HK-2 (cell line): ENCODE results near the gene NPLOC4.

Experiments used
- DNase-seq: peaks from one replicate; pipeline ENCODE4 v3.0.0-alpha.2; 2018; ENCODE audit not compliant: unreplicated experiment

NPLOC4 gene

GRCh38 chr17:81662002-81662401 lies 25.1 kb upstream of the NPLOC4 start:
- DNase-seq = no peak

GRCh38 chr17:81660441-81660840 lies 23.5 kb upstream of the NPLOC4 start:
- DNase-seq = no peak

- no peak for DNase-seq
These were observed 22.1 kb upstream of the NPLOC4 start for GRCh38 chr17:81659038-81659437.

- no peak for DNase-seq
These were observed 19.9 kb upstream of the NPLOC4 start for GRCh38 chr17:81656835-81657234.

GRCh38 chr17:81656118-81656743 lies 19.3 kb upstream of the NPLOC4 start, which contains the start of gene PDE6G:
PDE6G (minus strand) TSS chr17:81656542; CDS start chr17:81653305, 3,237 bp downstream.
- no peak for DNase-seq

- DNase-seq = no peak
These were observed 18.6 kb upstream of the NPLOC4 start for GRCh38 chr17:81655378-81656117.

DNA sequence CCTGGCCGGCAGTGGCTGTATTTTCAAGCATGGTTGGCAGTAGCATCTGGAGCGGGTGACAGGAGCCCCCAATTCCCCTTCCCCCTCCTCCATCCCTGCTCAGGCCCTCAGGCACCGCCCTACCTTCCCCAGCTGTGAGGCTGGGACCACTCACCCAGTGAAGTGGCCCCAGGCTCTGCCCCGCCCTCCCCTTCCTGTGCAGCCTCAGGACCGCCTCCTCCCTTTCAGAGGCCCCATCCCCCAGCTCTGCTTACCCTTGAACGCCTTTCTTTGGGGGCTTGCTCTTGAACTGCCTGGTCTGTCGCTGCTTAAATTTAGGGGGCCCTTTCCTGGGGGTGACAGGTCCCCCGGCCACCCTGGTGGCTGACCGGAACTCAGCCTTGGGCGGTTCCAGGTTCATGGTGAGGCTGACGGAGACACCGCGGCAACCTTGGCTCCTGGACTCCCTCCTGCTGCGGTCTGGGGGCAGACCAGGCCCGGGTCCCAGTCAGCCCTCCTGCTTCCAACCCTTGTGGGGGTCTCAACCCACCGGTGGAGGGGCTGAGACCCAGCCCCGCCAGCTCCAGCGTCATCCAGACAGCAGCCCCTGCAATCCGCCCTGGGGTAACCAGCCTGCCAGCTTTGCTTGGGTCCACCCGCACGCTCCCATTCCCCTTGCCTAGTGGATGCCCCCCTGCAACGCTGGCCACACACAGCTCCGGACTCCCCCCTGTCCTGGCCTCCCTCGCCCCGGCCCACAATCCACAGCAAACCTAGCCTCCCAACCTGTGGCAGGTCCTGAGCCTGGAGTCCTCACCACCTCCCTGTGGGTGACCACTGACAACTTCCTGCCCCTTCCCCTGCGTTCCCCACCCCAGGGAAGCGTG lies 16.2 kb upstream of the NPLOC4 start:
- DNase-seq = no peak

DNA sequence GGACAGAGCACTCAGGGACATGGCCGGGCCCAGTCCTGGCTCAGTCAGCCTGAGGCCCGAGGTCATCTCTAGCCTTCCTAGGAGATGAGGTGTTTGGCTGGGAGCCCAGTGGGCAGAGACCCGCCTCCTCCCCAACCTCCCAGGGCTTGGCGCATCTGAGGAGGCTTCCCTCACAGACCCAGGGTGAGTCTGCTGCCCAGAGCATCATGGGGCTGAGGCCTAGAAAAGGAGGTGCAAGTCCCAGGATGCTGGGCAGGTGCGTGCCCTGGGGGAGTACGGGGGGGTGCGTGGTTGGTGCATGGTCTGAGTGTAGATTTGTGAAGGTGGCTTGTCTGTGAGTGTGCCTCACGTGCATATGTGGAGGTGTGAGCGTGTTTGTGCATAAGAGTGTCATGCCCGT lies 14.8 kb upstream of the NPLOC4 start:
- DNase-seq = peak; percentile 85

DNA sequence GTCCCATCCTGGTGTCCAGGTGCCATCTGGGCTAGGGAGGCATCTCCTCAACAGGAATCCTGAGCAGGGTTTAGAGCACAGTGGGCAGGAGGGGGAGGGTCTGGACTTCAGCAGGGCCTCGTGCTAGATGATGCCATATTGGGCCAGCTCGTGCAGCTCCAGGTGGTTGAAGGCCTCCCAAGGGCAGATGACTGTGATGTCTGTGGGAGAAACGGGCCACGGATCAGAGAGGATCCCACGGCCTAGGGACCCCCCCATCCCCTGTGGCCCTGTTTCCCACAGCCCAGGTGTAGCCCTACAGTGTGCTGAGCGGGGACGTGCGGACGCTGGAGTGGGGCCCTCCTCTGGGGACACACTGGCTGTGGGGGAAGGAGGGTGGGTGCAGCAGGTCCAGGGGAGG lies 14.0 kb upstream of the NPLOC4 start:
- DNase-seq = no peak

GRCh38 chr17:81648707-81649085 lies 11.8 kb upstream of the NPLOC4 start:
- DNase-seq = no peak

- no peak for DNase-seq
These were observed 11.2 kb upstream of the NPLOC4 start for GRCh38 chr17:81648013-81648706.

GRCh38 chr17:81647640-81648012 lies 10.7 kb upstream of the NPLOC4 start:
- DNase-seq = no peak

DNA sequence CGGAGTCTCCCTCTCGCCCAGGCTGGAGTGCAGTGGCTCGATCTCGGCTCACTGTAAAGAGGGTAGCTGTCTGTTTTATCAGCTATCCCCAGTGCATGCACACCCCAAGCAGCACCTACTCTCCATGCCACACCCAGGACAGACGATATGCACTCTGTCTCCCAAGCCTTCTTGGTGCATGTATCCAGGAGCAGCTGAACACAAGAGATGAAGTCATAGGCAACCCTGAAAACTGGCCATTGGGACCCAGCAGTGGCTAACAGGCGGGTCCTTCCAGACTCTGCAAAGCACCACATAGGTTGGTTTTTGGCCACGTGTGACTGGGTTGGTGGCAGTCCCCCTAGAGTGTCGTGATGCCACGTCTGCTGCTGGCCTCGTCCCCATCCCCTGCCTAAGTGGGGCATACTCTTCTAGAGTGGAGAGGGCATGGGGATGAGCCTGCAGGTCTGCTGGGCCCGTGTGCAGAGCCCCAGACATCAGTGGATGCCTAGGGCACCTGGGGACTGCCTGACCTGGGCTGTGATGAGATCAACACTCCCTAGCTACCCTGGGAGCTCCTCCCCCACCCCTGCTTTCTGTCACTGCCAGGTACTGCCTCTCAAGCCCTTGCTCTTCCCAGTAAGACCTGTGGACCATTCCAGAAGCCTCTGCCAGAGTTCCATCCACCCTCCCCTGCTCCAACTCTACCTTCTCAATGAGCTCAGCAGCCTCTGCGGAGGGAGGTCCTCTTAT lies 10.1 kb upstream of the NPLOC4 start:
- no peak for DNase-seq

DNA sequence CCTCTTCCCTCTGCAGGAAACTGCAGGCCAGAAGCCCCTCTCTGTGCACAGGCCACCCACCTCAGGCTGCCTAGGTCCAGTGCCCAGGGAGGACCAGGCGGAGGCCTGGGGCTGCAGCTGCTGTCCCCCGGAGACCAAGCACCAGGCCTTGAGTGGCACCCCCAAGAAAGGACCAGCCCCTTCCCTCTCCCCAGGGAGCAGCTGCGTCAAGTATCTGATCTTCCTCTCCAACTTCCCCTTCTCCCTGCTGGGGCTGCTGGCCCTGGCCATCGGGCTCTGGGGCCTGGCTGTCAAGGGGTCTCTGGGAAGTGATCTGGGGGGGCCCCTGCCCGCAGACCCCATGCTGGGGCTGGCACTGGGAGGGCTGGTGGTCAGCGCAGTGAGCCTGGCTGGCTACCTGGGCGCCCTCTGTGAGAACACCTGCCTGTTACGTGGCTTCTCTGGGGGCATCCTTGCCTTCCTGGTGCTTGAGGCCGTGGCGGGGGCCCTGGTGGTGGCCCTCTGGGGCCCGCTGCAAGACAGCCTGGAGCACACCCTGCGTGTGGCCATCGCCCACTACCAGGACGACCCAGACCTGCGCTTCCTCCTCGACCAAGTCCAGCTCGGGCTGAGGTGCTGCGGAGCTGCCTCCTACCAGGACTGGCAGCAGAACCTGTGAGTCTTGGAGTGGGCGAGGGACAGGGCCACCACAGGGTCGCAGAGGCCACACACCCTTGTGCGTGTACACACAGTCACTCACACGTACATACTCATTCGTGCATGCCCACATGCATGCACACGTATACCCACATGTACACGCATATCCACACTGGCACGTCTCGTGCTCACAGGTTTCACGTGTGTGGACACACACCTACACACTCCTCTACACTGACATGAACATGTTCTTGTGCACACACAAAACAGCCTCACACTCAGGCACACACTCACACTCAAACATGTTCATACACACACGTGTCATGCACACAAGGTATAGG lies 8.4 kb upstream of the NPLOC4 start:
- no peak for DNase-seq

DNA sequence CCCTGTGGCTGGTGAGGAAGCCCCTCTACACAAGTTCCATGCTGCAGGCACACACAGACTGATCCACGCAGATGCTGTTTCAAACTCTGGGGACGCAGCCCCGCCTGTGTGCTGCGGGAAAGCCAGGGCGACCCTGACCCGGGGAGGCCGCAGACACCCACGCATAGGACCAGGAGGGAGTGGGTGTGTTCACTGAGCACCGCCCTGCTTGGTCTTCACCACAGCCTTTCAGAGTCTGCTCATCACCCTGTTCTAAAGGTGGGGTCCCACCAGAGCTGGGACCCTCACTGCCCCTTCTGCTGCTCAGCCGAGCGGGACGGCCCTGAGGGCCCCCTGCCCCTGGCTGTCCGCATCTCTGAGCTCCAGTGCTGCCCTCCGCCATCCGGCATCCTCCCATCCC lies 7.6 kb upstream of the NPLOC4 start:
- no peak for DNase-seq

DNA sequence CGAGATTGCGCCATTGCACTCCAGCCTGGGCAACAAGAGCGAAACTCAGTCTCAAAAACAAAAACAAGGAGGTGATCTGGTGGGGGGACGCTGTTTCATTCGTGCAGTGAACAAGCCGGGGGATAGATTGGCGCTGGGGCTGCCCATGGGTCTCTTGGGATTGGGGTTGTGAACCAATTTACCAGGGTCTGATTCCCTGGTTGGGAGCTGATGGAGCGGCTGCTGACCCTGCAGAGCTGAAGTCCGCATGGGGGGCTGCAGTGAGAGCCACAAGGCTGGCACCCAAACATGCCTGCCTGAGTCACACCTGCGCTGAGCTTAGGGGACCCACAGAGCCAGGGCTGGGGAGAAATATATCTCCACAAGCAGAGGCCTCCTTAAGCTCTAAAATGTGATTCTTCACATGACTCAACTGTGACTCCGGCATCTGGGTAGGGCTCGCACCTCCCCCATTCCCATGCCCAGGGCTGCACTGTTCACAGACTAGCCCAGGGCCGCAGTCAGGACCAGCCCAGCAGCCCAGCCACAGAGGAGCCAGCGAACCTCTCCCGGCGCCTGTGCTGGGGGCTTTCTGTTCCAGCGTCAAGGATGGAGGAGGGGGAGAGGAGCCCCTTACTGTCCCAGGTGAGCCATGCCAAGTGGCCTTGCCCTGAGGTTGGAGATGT lies 5.0 kb upstream of the NPLOC4 start:
- peak; percentile 76 for DNase-seq

DNA sequence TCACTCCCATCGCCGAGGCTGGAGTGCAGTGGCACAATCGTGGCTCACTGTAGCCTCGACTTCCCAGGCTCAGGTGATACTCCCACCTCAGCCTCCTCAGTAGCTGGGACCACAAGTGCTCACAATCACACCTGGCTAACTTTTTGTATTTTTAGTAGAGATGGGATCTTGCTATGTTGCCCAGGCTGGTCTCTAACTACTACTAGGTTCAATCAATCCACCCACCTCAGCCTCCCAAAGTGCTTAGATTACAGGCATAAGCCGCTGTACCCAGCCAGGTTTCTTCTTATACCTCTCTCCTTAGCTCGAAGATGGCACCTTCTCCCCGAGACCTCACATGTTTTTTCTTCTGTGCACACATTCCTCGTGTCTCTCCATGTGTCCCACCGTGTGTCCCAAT lies 3.1 kb upstream of the NPLOC4 start:
- DNase-seq = no peak

DNA sequence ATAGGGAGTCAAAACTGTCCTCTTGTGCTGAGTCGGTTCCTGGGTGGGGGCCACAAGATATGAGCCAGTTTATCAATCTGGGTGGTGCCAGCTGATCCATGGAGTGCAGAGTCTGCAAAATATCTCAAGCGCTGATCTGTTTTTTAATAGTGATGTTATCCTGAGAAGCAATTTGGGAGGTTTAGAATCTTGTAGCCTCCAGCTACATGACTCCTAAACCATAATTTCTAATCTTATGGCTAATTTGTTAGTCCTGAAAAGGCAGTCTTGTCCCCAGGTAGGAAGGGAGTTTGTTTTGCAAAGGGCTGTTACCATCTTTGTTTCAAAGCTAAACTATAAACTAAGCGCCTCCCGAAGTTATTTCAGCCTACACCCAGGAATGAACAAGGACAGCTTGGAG lies 1.8 kb upstream of the NPLOC4 start:
- DNase-seq = no peak

- DNase-seq = no peak
These were observed 873 bp downstream of the NPLOC4 start for GRCh38 chr17:81635973-81636504.
